Endothelial cell (in vitro differentiated cells): ENCODE data around the gene ANKRD7. TPM values are rescaled to one million over a fixed set of nuclear protein-coding genes. Genes with fewer than 3 reads are reported as not detected.

Source experiments
- DNase-seq: peaks from one replicate; pipeline ENCODE4 v3.0.0; 2021; ENCODE audit warnings: low spot score
- H3K27ac Mint-ChIP-seq: one replicate; pipeline ENCODE4 v1.8.0; 2021; ENCODE audit warnings: mixed read lengths, inconsistent platforms; ENCODE audit not compliant: unreplicated experiment
- H3K27me3 Mint-ChIP-seq: one replicate; pipeline ENCODE4 v1.8.0; 2021; ENCODE audit warnings: mild to moderate bottlenecking, moderate library complexity, mixed read lengths, inconsistent platforms; ENCODE audit not compliant: unreplicated experiment
- H3K36me3 Mint-ChIP-seq: one replicate; pipeline ENCODE4 v1.8.0; 2021; ENCODE audit warnings: mild to moderate bottlenecking, low read depth, mixed read lengths, inconsistent platforms; ENCODE audit not compliant: unreplicated experiment
- H3K4me1 Mint-ChIP-seq: one replicate; pipeline ENCODE4 v1.8.0; 2021; ENCODE audit warnings: mild to moderate bottlenecking, mixed read lengths, inconsistent platforms; ENCODE audit not compliant: unreplicated experiment
- H3K4me3 Mint-ChIP-seq: one replicate; pipeline ENCODE4 v1.8.0; 2021; ENCODE audit warnings: mild to moderate bottlenecking, mixed read lengths, inconsistent platforms; ENCODE audit not compliant: unreplicated experiment
- H3K9me3 Mint-ChIP-seq: one replicate; pipeline ENCODE4 v1.8.0; 2021; ENCODE audit warnings: mixed read lengths, inconsistent platforms; ENCODE audit not compliant: unreplicated experiment
- long read RNA-seq: library from polyadenylated mRNA; unstranded; transcript quantifications from one replicate; pipeline ENCODE4 v2.0.0, GENCODE V29; 2020; ENCODE audit not compliant: unreplicated experiment
- total RNA-seq: library from RNA; stranded (reverse); fragmentation: NEBNext Ultra II Directional; extraction: Animal tissue kit (Norgen Biotek cat#: 25700); gene quantifications from one replicate; pipeline ENCODE4 v1.2.1, GENCODE V29; 2021; ENCODE audit not compliant: unreplicated experiment
- TF ChIP-seq, protein P1 (sequence below): fragments of 200-600 bp; sonication (generic); IDR thresholded peaks from one replicate; pipeline ENCODE4 v1.5.0; 2021; ENCODE audit warnings: antibody characterized with exemption; ENCODE audit not compliant: unreplicated experiment

Gene ANKRD7, protein sequence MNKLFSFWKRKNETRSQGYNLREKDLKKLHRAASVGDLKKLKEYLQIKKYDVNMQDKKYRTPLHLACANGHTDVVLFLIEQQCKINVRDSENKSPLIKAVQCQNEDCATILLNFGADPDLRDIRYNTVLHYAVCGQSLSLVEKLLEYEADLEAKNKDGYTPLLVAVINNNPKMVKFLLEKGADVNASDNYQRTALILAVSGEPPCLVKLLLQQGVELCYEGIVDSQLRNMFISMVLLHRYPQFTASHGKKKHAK
- 2.8 TPM for total RNA-seq
- long read RNA-seq, partial matches to known transcripts = 0 of 1 reads
- long read RNA-seq, other reads (novel, unspliced or antisense) = 1 of 1 reads

DNA sequence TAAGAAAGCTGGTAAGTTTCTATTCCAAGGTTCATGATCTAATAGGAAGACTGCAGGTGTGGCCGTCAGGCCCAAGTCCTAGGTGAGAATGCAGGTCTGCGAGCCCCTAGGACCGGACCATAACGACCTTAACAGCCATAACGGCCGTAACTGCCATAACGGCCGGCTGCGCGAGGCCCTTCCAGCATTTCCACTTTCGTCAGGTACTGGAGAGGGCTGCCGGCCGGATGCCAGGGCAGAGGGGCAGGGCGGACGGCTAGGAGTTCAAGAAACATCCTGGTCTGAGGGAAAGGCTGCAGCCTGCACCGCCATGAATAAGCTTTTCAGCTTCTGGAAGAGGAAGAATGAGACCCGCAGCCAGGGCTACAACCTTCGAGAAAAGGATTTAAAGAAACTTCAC, at the start of gene ANKRD7:
ANKRD7 (plus strand) TSS at position 184 of the 400 bp plus-strand sequence; CDS start at position 311, 127 bp downstream.
- H3K9me3 Mint-ChIP-seq = no peaks in the 10 kb centered on the region
- H3K4me1 Mint-ChIP-seq = no peaks in the 10 kb centered on the region
- TF ChIP-seq, protein P1, sequence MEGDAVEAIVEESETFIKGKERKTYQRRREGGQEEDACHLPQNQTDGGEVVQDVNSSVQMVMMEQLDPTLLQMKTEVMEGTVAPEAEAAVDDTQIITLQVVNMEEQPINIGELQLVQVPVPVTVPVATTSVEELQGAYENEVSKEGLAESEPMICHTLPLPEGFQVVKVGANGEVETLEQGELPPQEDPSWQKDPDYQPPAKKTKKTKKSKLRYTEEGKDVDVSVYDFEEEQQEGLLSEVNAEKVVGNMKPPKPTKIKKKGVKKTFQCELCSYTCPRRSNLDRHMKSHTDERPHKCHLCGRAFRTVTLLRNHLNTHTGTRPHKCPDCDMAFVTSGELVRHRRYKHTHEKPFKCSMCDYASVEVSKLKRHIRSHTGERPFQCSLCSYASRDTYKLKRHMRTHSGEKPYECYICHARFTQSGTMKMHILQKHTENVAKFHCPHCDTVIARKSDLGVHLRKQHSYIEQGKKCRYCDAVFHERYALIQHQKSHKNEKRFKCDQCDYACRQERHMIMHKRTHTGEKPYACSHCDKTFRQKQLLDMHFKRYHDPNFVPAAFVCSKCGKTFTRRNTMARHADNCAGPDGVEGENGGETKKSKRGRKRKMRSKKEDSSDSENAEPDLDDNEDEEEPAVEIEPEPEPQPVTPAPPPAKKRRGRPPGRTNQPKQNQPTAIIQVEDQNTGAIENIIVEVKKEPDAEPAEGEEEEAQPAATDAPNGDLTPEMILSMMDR = no peak
- no peak for DNase-seq
- H3K27ac Mint-ChIP-seq = no peak within 1 kb of the TSS
- H3K36me3 Mint-ChIP-seq = no peaks in the 10 kb centered on the region
- no peaks in the 10 kb centered on the region for H3K27me3 Mint-ChIP-seq
- no peak within 1 kb of the TSS for H3K4me3 Mint-ChIP-seq

DNA sequence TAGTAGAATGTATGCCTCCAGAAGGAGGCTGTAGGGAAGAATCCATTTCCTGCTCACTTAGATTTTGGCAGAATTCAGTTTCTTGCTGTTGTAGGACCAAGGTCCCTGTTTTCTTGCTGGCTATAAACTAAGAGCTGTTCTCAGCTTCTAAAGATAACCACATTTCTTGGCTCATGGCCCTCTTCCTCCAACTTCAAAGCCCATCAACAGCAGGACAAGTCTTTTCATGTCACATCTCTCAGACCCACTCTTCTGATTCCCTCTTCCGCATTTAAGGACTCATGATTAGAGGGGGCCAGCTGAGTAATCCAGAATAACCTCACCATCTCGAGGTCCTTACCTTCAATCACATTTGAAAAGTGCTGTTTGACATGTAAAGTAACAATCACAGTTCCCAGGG, 48.8 kb upstream of the ANKRD7 start:
- Mint-ChIP-seq H3K4me1 (no peaks in the 10 kb centered on the region), H3K27ac (no peak overlapping the region), H3K4me3 (no peak overlapping the region), H3K9me3 (no peaks in the 10 kb centered on the region), H3K27me3 (no peaks in the 10 kb centered on the region), H3K36me3 (no peaks in the 10 kb centered on the region)
- DNase-seq = no peak
- TF ChIP-seq, protein P1 = no peak

DNA sequence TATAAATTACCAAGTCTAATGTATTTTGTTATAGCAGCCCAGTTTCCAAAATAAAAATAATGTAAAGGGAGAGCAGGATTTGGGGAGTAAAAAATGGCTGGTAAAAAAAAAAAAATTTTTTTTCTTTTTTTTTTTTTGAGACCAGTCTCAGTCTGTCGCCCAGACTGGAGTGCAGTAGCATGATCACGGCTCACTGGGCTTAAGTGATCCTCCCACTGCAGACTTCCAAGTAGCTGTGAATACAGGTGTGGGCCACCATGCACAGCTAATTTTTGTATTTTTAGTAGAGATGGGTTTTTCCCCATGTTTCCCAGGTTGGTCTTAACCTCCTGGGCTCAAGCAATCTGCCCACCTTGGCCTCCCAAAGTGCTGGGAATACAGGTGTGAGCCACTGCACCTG, 45.3 kb upstream of the ANKRD7 start:
- H3K9me3 Mint-ChIP-seq = no peaks in the 10 kb centered on the region
- peaks cover 8% of the 10 kb centered on the region for H3K4me1 Mint-ChIP-seq

DNA sequence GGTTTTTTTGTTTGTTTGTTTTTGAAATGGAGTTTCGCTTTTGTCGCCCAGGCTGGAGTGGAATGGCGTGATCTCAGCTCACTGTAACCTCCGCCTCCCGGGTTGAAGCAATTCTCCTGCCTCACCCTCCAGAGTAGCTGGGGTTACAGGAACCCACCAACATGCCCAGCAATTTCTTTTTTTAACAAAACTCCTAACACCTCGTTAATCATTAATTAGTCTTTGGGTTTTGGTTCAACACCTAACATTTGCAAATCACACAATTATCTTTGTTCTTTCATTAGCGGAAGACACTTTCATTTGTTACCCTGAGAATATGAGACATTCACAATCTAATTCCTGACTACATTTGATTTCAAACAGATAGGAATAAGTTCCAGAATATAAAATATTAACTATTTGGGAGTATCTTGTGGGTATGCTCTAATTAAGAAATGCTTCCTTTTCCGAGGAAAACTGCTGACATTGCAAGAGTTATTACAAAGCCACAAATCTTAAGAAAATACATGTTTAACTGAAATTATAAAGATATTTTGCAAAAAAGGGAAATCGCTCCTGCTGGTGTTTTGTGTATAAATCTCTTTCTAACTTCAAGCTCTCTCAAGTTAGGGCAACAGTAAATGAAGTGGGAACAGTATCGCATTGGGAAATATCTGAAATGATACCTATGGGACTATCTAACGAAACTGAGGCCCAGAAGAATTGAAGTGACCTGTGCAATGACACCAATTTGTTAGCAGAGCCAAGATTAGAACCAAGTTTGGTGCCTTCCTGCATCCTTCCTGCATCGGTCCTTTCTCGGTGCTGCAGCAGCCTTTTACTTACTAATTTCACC, 41.7 kb upstream of the ANKRD7 start:
- peaks cover 11% of the 10 kb centered on the region for H3K36me3 Mint-ChIP-seq
- peaks cover 2% of the 10 kb centered on the region for H3K27me3 Mint-ChIP-seq
- H3K4me3 Mint-ChIP-seq = peak overlapping the region; percentile 98
- H3K4me1 Mint-ChIP-seq = peaks cover 21% of the 10 kb centered on the region
- TF ChIP-seq, protein P1 = no peak
- DNase-seq = no peak
- peak overlapping the region; percentile 99 for H3K27ac Mint-ChIP-seq
- H3K9me3 Mint-ChIP-seq = no peaks in the 10 kb centered on the region

More for the DNA sequence above, 45.3 kb upstream of the ANKRD7 start:
- peaks cover 2% of the 10 kb centered on the region for H3K27me3 Mint-ChIP-seq
- DNase-seq = no peak
- peaks cover 9% of the 10 kb centered on the region for H3K36me3 Mint-ChIP-seq
- no peak overlapping the region for H3K27ac Mint-ChIP-seq
- no peak overlapping the region for H3K4me3 Mint-ChIP-seq
- TF ChIP-seq, protein P1 = no peak
